Colonic mucosa (tissue), 4 donors: ENCODE results near the gene ATP1B1. TPM values are rescaled to one million over a fixed set of nuclear protein-coding genes. Genes with fewer than 3 reads are reported as not detected.
A peak's percentile ranks its signal among the peaks of the same experiment; 100 is the strongest.
"Not testable (repeated sequence)": the region's sequence is repeated elsewhere in the genome, so short reads cannot be mapped to it uniquely, and the experiment has no call there.

Experiments
- DNase-seq: peaks from one replicate; pipeline ENCODE4 v3.0.0-alpha.2; 2020
- H3K27ac ChIP-seq: fragments of 200-600 bp; one replicate; pipeline ENCODE4 v1.8.0; 2021
- H3K27me3 ChIP-seq: fragments of 200-600 bp; one replicate; pipeline ENCODE4 v1.8.0; 2021
- H3K36me3 ChIP-seq: fragments of 200-600 bp; one replicate; pipeline ENCODE4 v1.8.0; 2021
- H3K4me1 ChIP-seq: fragments of 200-600 bp; one replicate; pipeline ENCODE4 v1.8.0; 2021; ENCODE audit warnings: mild to moderate bottlenecking
- H3K4me3 ChIP-seq: fragments of 200-600 bp; one replicate; pipeline ENCODE4 v1.8.0; 2021
- H3K9ac ChIP-seq, 2 donors: one replicate each; pipeline ENCODE4 v1.7.0; 2013; ENCODE audit warnings: control low read depth in 2 of 2, low read depth in 2 of 2, low read length in 2 of 2
- H3K9me3 ChIP-seq: fragments of 200-600 bp; one replicate; pipeline ENCODE4 v1.8.0; 2021
- intact Hi-C: fragments of 100-400 bp; cut with DNase I; formaldehyde crosslinking; loops from one replicate; pipeline ENCODE4 v1.14.1; 2022
- total RNA-seq, 2 donors: library from RNA; stranded (reverse); fragmentation: NEBNext Ultra II Directional in 1 of 2; extraction: Animal tissue kit (Norgen Biotek cat#: 25700) in 1 of 2; gene quantifications; one replicate each; pipeline ENCODE4 v1.2.1, GENCODE V29; 2021
- TF ChIP-seq, protein P1 (sequence below): fragments of 200-600 bp; IDR thresholded peaks from one replicate; pipeline ENCODE4 v1.8.0; 2022; ENCODE audit warnings: antibody characterized with exemption, mild to moderate bottlenecking
- donor health status: healthy.
- donor health status: DM: no; HTN: no; CAD: no.
- donor health status: DM: no; HTN: no; CAD: no.

Gene ATP1B1
- total RNA-seq, 2 donors from 2014 or later: 378 to 678 TPM

DNA sequence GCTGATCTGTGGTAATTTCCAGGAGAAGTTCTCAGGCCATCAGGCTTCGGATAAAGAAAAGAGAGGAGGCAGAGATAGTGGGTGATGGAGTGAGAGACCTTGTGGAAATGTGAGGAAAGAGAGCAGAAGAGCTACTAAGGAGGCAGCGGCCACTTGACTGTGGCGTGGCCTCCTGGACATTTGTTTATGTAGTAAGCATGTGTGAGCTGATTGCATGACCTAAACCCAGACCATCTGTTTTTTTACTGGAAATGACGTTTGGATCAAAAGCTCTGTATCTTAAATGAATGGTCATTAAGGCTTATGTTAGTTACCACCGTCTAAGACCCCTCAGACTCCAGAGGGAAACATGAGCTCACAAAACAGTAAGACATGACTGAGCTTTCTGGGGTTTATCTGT, 13.6 kb downstream of the ATP1B1 start:
- DNase-seq: no peak
- intact Hi-C loops: loop anchor here (10.0 kb wide), 1 partner anchor 485 kb away; no protein-coding TSS in a partner anchor
- no peak overlapping the region for H3K27ac ChIP-seq

DNA sequence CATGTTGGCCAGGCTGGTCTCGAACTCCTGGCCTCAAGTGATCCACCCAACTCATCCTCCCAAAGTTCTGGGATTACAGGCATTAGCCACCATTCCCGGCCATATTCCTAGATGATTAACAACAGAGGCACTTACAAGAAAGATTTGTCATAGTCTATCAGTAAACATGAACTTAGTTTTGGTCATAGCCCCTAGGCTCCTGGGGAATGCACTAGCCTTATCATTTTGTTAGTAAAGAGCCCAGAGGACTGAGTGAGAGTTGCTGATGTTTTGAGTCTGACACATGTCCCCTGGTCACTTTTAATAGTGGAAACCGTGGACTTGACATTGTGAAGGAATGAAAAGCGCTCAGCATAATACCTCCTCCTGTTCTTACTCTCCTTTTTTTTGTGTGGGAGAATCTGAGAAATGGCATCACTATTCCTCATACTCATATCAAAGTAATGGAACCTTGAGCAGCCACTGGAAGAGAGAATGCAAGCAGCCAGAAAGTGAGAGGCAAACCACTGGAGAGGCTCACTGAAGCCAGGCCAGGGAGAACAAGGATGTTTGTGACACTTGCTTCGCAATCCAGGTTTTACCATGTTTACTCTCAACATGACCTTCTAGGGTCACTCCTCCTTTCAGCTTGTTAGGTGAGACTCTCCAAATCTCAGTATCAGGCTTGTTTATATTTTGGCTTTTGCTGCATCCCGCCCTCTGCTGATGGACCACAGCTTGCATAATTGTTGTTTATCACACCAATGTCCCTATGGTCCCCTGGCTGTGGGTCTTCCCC, 14.8 kb downstream of the ATP1B1 start:
- no peak overlapping the region for H3K4me3 ChIP-seq
- peaks cover 12% of the 10 kb centered on the region for H3K36me3 ChIP-seq
- TF ChIP-seq, protein P1, sequence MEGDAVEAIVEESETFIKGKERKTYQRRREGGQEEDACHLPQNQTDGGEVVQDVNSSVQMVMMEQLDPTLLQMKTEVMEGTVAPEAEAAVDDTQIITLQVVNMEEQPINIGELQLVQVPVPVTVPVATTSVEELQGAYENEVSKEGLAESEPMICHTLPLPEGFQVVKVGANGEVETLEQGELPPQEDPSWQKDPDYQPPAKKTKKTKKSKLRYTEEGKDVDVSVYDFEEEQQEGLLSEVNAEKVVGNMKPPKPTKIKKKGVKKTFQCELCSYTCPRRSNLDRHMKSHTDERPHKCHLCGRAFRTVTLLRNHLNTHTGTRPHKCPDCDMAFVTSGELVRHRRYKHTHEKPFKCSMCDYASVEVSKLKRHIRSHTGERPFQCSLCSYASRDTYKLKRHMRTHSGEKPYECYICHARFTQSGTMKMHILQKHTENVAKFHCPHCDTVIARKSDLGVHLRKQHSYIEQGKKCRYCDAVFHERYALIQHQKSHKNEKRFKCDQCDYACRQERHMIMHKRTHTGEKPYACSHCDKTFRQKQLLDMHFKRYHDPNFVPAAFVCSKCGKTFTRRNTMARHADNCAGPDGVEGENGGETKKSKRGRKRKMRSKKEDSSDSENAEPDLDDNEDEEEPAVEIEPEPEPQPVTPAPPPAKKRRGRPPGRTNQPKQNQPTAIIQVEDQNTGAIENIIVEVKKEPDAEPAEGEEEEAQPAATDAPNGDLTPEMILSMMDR: no peak
- intact Hi-C loops: loop anchor here (10.0 kb wide), 1 partner anchor 487 kb away; no protein-coding TSS in a partner anchor
- DNase-seq: no peak
- no peaks in the 10 kb centered on the region for H3K9me3 ChIP-seq
- H3K27ac ChIP-seq: no peak overlapping the region
- H3K4me1 ChIP-seq: no peaks in the 10 kb centered on the region
- no peaks in the 10 kb centered on the region for H3K27me3 ChIP-seq
- H3K9ac ChIP-seq: no peak overlapping the region

More for the DNA sequence above, 13.6 kb downstream of the ATP1B1 start:
- H3K9me3 ChIP-seq: no peaks in the 10 kb centered on the region
- H3K9ac ChIP-seq: peak overlapping the region in 1 of 2 donors; percentile 13
- TF ChIP-seq, protein P1: no peak
- no peak overlapping the region for H3K4me3 ChIP-seq
- no peaks in the 10 kb centered on the region for H3K27me3 ChIP-seq
- H3K4me1 ChIP-seq: peaks cover 3% of the 10 kb centered on the region
- H3K36me3 ChIP-seq: peaks cover 6% of the 10 kb centered on the region

GRCh38 chr1:169122976-169123375, 16.5 kb downstream of the ATP1B1 start:
- no peak for DNase-seq
- H3K9ac ChIP-seq: no peak overlapping the region
- H3K36me3 ChIP-seq: peaks cover 12% of the 10 kb centered on the region
- H3K9me3 ChIP-seq: no peaks in the 10 kb centered on the region
- intact Hi-C loops: loop anchor here (10.0 kb wide), 1 partner anchor 488 kb away; no protein-coding TSS in a partner anchor
- TF ChIP-seq, protein P1: no peak
- no peak overlapping the region for H3K4me3 ChIP-seq
- no peaks in the 10 kb centered on the region for H3K4me1 ChIP-seq
- H3K27me3 ChIP-seq: no peaks in the 10 kb centered on the region
- H3K27ac ChIP-seq: no peak overlapping the region

GRCh38 chr1:169124459-169124858, 18.0 kb downstream of the ATP1B1 start:
- Histone ChIP-seq H3K36me3 (peaks cover 12% of the 10 kb centered on the region), H3K9me3 (no peaks in the 10 kb centered on the region), H3K4me1 (no peaks in the 10 kb centered on the region), H3K9ac (no peak overlapping the region), H3K27me3 (no peaks in the 10 kb centered on the region), H3K27ac (no peak overlapping the region), H3K4me3 (no peak overlapping the region)
- DNase-seq: no peak
- intact Hi-C loops: loop anchor here (10.0 kb wide), 1 partner anchor 490 kb away; no protein-coding TSS in a partner anchor
- TF ChIP-seq, protein P1: no peak

GRCh38 chr1:169125597-169125996, 19.1 kb downstream of the ATP1B1 start:
- H3K36me3 ChIP-seq: peaks cover 12% of the 10 kb centered on the region
- not testable (repeated sequence) for H3K27ac ChIP-seq, DNase-seq, H3K9ac ChIP-seq, H3K4me3 ChIP-seq, H3K9me3 ChIP-seq, H3K27me3 ChIP-seq, H3K4me1 ChIP-seq
- intact Hi-C loops: loop anchor here (10.0 kb wide), 1 partner anchor 491 kb away; no protein-coding TSS in a partner anchor

- H3K9me3 ChIP-seq: no peaks in the 10 kb centered on the region
- H3K4me3 ChIP-seq: no peak overlapping the region
- no peaks in the 10 kb centered on the region for H3K4me1 ChIP-seq
- no peak overlapping the region for H3K27ac ChIP-seq
- DNase-seq: no peak
- intact Hi-C loops: loop anchor here (10.0 kb wide), 1 partner anchor 492 kb away; no protein-coding TSS in a partner anchor
- TF ChIP-seq, protein P1: no peak
- H3K36me3 ChIP-seq: peaks cover 12% of the 10 kb centered on the region
- H3K9ac ChIP-seq: no peak overlapping the region
- no peaks in the 10 kb centered on the region for H3K27me3 ChIP-seq
These were observed 19.8 kb downstream of the ATP1B1 start for GRCh38 chr1:169126335-169126734.
